Skin of body (tissue), 2 donors: ENCODE results near the gene SZT2. TPM values are rescaled to one million over a fixed set of nuclear protein-coding genes. Genes with fewer than 3 reads are reported as not detected.
"Not testable (repeated sequence)": the region's sequence is repeated elsewhere in the genome, so short reads cannot be mapped to it uniquely, and the experiment has no call there.

Experiments
- DNase-seq: peaks from one replicate; lab custom pipeline; 2025; lab: John Stamatoyannopoulos, UW
- total RNA-seq: library from RNA; depleted of rRNA; stranded (reverse); fragments of >200 nt; gene quantifications from one replicate; pipeline ENCODE4 v1.2.3, GENCODE V29; 2014

Gene SZT2
- total RNA-seq, 1 donor from 2014 or later, result 25.9 TPM

- no peak for DNase-seq
Measured at GRCh38 chr1:43360616-43361015, 29.1 kb upstream of the SZT2 start.

GRCh38 chr1:43363283-43363934, 26.3 kb upstream of the SZT2 start:
- DNase-seq, result no peak

GRCh38 chr1:43363935-43364525, 25.7 kb upstream of the SZT2 start:
- DNase-seq, result no peak

- no peak for DNase-seq
Measured at GRCh38 chr1:43365678-43366077, 24.0 kb upstream of the SZT2 start.

GRCh38 chr1:43366179-43366578, 23.5 kb upstream of the SZT2 start:
- DNase-seq, result no peak

- no peak for DNase-seq
Measured at GRCh38 chr1:43366601-43367025, 23.1 kb upstream of the SZT2 start.

- no peak for DNase-seq
Measured at GRCh38 chr1:43367026-43367903, 22.4 kb upstream of the SZT2 start.

- peak; percentile 64 for DNase-seq
Measured at GRCh38 chr1:43367904-43368645, 21.6 kb upstream of the SZT2 start, which contains the start of gene ELOVL1. Gene ELOVL1, minus strand, starts transcription at chr1:43368011. Its CDS starts 2,402 bp downstream, at chr1:43365609.

GRCh38 chr1:43368646-43369020, 21.1 kb upstream of the SZT2 start:
- no peak for DNase-seq

- DNase-seq, result not testable (repeated sequence)
Measured at GRCh38 chr1:43369779-43370178, 19.9 kb upstream of the SZT2 start.

- DNase-seq, result no peak
Measured at GRCh38 chr1:43370564-43370963, 19.1 kb upstream of the SZT2 start.

GRCh38 chr1:43372172-43372571, 17.5 kb upstream of the SZT2 start:
- DNase-seq, result no peak

GRCh38 chr1:43373066-43373940, 16.4 kb upstream of the SZT2 start:
- DNase-seq, result no peak

GRCh38 chr1:43376723-43377235, 12.9 kb upstream of the SZT2 start:
- no peak for DNase-seq

- DNase-seq, result no peak
Measured at GRCh38 chr1:43377831-43378230, 11.9 kb upstream of the SZT2 start.

- no peak for DNase-seq
Measured at GRCh38 chr1:43379476-43379875, 10.2 kb upstream of the SZT2 start.

GRCh38 chr1:43381612-43382011, 8.1 kb upstream of the SZT2 start:
- no peak for DNase-seq

GRCh38 chr1:43382027-43382779, 7.5 kb upstream of the SZT2 start:
- DNase-seq, result no peak

- DNase-seq, result no peak
Measured at GRCh38 chr1:43383449-43383848, 6.2 kb upstream of the SZT2 start.

- no peak for DNase-seq
Measured at GRCh38 chr1:43386676-43387075, 3.0 kb upstream of the SZT2 start.
